ENCODE measurements around the gene SF3A1.
"Not testable (repeated sequence)": the region's sequence is repeated elsewhere in the genome, so short reads cannot be mapped to it uniquely, and the experiment has no call there.

SF3A1 gene

GRCh38 chr22:30347255-30347892, 9.3 kb downstream of the SF3A1 start:
- DNase-seq = no peak

DNA sequence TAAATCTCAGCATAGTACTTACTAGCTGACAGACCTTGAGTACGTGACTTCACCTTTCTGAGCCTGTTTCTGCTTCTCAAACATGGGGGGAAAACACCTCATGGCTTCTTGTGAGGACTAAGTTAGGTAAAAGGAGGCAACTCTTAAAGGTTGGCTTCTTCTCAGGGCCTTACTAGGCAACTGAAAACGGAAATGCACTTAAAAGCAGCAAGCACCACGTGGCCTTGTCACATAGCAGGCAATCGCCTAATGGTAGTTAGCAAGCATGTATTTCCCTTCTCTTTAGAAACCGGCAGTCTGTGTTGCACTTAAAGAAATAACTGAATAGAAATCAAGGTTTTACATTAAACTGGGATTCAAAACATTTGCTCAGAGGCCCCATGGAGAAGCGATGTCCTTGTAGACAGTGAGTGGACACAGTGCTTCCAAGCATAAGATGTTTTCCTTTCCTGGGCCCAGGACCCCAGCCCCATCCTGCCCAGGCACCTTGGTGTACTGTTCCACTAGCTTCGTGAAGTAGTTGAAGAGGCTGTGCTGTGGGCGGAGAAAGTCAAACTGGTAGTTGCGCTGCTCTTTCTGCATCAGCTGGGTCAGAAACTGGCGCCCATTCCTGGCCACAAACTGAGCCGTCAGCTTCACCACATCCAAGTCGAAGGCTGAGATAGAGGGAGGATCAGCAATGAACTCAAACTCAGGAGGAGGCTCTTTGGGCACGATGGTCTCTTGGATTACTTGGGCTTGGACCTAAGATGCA, 12.1 kb downstream of the SF3A1 start:
- no peak for DNase-seq

DNA sequence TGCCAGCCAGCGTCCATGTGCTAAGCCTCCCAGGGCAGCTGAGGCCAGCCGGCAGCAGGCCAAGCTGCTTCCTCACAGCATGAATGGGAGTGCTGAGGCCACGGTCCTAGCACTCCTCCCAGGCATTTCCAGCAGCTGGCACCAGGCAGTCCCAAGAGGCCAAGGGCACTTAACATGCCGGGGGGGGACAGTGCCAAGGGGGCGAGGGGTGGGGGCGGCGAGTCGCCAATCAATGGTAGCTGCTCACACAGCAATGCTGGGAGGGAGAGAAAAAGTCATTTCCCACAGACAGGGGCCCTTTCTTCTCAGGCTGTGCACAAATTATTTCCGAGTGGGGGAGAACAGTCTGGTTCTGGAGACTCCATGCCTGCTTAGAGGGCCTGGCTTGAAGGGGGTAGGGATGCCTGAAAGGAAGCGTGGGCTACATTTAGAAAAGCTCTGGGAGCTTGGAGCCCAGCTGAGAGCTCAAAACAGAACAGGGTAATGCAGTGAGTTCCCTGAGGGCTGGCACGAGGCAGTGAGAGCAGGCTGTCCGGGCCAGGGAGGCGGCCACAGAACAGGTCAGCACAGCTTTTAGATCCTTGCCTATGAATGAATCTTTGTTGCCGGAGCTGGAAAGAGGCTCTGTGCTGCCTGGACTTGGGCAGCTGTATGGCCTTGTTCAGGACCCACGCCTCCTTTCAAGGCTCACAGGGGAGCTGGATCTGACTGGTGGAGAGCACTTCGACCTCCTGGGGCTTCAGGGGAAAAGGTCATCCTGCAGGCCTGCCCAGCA, 15.6 kb downstream of the SF3A1 start:
- DNase-seq = no peak

- DNase-seq = no peak
Observed at GRCh38 chr22:30338802-30339201, 17.9 kb downstream of the SF3A1 start.

- DNase-seq = not testable (repeated sequence)
Observed at GRCh38 chr22:30338341-30338740, 18.4 kb downstream of the SF3A1 start.

- DNase-seq = no peak
Observed at GRCh38 chr22:30337461-30337778, 19.3 kb downstream of the SF3A1 start.

DNA sequence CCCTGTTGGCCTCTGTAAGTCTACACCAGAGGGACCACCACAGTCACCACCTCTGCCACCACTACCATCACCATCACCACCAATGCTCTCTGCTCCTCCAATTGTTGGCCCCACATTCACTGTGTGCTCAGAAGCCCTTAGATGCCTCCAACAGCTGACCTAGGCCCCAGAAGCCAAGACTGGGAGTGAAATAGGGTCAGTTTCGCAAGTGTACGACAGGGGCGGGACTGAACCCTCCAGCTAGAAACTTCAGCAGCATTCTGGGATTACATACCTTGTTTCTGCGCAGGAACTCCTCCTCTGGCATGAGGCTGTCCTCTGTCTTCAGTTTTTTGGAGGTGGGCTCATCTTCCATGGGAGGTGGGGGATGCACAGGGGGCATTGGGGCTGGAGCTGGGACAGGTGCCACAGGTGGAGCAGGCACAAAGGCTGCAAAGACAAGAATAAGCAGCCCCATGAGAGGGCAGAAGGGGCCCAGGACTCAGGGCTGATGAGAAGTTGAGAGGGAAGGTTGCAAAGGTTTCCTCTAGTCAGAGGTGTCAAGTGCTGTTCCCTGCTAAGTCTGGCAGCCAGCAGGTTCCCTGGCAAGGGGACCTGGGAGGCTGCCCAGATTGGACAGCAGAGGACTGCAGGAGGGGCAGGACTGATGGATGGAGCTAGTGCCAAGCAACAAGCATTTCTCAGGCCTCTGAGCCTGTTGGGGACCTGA, 19.8 kb downstream of the SF3A1 start:
- no peak for DNase-seq

DNA sequence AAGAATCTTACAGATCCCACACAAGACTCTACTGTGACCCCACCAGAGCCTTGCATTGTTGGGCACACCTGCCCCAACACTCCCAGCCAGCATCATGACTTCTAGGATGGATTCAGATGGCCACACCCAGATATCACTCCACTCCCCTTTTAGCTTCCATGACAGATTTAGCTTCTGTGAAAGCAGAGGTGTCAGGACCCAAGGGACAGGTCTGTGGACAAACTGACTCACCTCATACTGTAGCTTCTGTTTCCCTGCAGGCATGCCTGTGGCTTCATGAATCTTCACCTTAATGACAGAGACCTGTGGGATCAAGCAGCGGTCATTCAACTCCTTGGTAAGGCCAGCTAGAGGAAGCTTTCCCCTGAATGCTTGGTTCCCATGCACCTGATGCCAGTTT, 21.5 kb downstream of the SF3A1 start:
- DNase-seq = no peak

GRCh38 chr22:30334646-30335045, 22.0 kb downstream of the SF3A1 start:
- no peak for DNase-seq

GRCh38 chr22:30333707-30334087, 23.0 kb downstream of the SF3A1 start:
- DNase-seq = no peak

- DNase-seq = no peak
Observed at GRCh38 chr22:30332994-30333706, 23.5 kb downstream of the SF3A1 start.

GRCh38 chr22:30332551-30332950, 24.1 kb downstream of the SF3A1 start:
- no peak for DNase-seq

- DNase-seq = no peak
Observed at GRCh38 chr22:30328466-30329049, 28.1 kb downstream of the SF3A1 start.

- no peak for DNase-seq
Observed at GRCh38 chr22:30327864-30328345, 28.8 kb downstream of the SF3A1 start.

DNA sequence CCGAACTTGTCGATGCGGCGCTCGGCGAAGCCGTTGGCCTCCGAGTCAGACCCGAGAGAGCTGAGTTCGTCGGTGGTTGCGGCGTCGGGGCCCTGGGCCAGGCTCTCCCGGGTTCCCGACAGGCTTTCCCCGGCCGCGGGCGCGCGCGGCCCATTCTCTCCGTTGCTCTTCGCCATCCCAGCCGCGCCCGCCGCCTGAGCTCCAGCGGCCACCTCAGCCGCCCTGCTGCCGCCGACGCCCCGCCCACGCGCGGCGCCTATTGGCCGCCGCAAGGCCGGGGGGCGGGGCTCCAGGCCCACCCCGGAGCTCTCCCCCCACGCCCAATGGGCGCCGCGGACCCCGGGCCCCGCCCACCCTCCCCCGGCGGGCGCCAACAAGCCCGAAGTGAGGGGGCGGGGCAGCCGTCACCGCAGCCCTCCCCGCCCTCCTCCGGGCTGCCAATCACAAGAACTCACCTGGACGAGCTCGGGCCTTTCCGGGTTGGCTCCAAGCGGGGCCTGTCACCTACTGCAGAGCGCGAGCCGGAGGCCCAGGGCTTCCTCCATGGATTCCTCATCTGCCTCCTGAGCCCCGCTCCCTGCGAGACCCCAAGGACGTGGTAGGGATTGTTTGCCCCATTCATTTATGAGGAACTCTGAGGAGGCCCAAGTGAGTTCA, 29.9 kb downstream of the SF3A1 start, which contains the start of gene TBC1D10A:
TBC1D10A (minus strand) TSS at position 236 of the 657 bp plus-strand sequence; CDS start at position 176, 60 bp downstream.
- no peak for DNase-seq

- no peak for DNase-seq
Observed at GRCh38 chr22:30326255-30326705, 30.4 kb downstream of the SF3A1 start.

GRCh38 chr22:30325724-30326254, 30.9 kb downstream of the SF3A1 start:
- no peak for DNase-seq

- DNase-seq = no peak
Observed at GRCh38 chr22:30325065-30325720, 31.5 kb downstream of the SF3A1 start.

GRCh38 chr22:30324014-30324730, 32.5 kb downstream of the SF3A1 start:
- DNase-seq = no peak

DNA sequence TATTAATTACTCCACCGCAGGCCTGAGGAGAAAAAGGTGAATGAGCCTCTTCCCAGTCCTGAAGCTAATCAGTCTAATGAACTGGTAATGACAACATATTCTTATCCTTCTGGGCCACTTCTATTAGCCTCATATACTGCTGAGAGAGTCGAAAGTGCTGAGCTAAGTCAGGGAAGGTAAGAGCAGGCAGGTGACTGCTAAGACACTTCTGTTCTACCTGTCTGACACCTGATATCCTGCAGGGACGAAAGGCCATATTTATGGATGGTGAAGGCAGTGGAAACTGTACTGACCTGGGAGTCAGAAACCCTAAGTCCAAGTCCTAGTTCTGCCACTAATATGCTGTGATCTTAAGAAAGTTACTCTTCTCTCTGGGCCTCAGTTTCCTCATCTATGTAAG, 33.4 kb downstream of the SF3A1 start:
- no peak for DNase-seq

All from SIG-M5 (cell line).